ENCODE results near the gene HHATL. TPM values are rescaled to one million over a fixed set of nuclear protein-coding genes. Genes with fewer than 3 reads are reported as not detected.

HHATL gene
- total and polyA plus RNA-seq, 2 of the 8 experiments (the other 6 are each of a cell fraction or from before 2014, with no cell fraction given): 0.18 TPM; not detected in 1

DNA sequence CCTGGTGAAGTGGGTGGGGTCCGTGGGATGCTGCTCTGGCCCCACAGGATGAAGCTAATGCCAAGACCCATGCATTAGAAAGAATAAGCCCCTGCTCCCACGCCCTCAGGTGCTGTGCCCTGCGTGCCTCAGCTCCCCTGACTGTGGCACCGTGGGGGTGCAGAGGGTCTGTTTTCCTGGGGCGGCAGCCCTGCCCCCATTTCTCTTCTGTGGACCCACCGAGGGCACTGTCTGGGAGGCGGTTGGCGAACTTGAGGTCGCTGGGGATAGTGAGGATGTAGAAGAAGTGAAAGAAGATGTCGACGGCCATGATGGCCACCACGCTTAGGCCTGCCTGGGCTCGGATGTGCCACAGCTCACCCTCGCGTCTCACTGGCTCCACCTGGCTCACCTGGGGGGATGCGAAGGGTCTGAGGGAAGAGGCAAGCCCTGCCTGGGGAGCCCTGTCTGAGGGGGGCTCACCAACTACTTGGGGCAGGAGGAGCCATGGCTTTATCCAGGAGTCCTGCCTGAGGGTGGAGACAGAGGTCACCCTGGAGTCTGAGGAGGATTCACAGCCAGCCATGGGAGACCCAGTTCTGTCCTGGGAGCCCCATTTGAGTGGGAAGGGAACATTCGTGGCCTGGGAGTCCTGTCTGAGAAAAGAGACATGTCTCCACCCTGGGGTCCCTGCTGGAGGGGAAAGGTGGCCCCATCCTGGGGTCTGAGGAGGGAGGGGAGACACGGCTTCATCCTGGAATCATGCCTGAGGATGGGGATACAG is 5.1 kb downstream of the HHATL start (continued):
- TF ChIP-seq SIRT6 (IDR thresholded peaks at IDR 0.05; ENCODE audit: low read length) (no peak), CREB1 (IDR thresholded peaks at IDR 0.05) (no peak), HDAC2 (IDR thresholded peaks at IDR 0.05; ENCODE audit: borderline replicate concordance in 1 of 2, low read depth in 2 of 2, low read length in 2 of 2) (no peak), CHD1 (IDR thresholded peaks at IDR 0.05; ENCODE audit: low read depth, low read length) (no peak), PHF8 (conservative IDR thresholded peaks at IDR 0.05; ENCODE audit: low read depth, low read length) (no peak), CTBP2 (IDR thresholded peaks at IDR 0.05; ENCODE audit: borderline replicate concordance, insufficient read depth, insufficient read length, low read length) (no peak), ASH2L (IDR thresholded peaks at IDR 0.05; ENCODE audit: low read length) (no peak), HDAC6 (IDR thresholded peaks at IDR 0.05; ENCODE audit: low read depth, low read length) (no peak), TCF12 (IDR thresholded peaks at IDR 0.05; ENCODE audit: low read depth, low read length) (no peak)
